Measurements from ENCODE around the gene BTG2. TPM values are rescaled to one million over a fixed set of nuclear protein-coding genes. Genes with fewer than 3 reads are reported as not detected.
A peak's percentile ranks its signal among the peaks of the same experiment; 100 is the strongest.
"Not testable (repeated sequence)": the region's sequence is repeated elsewhere in the genome, so short reads cannot be mapped to it uniquely, and the experiment has no call there.

The BTG2 gene
- total RNA-seq, 1 donor from 2014 or later: 71.4 TPM

DNA sequence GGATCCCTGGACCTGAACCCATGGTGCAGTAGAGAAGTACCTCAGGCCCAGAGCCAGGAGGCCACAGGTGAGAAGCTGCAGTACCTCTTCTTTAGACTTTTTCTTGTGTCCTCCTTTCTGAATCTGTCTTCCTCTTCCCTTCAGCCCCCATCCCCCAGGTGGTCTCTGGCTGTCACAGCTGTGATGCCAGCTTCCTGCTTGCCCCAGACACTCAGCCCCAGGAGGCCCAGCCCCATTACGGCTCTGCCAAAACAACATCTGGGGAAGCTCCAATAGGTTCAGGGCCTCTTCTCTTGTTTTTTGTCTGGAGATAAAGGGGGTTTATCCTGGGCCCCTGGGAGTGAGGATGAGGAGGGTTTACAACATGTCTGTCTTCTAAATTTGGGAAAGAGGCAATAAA lies 9.5 kb upstream of the BTG2 start:
- no peak for DNase-seq

- peak; percentile 85 for DNase-seq
Measured at GRCh38 chr1:203296460-203297073, 8.8 kb upstream of the BTG2 start.

DNA sequence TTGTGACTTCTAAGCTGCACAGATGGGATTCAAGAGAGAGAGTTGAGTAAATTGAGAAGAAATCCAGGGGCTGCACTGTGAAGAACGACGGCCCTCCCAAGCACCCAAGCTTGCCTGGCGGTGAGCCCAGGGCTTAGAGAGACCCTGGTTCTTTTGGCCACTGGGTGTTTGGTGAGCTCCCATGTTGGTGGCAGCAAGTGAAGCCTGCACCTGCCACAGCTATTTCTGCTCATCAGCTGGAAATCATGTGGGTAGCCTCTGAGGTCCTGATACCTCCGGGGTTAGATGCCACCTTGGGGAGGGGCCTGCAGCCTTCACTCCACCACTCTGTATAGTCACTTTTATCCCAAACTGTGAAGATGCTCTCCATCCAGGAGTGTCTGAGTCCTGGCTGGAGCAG lies 6.2 kb upstream of the BTG2 start:
- peak; percentile 53 for DNase-seq

DNA sequence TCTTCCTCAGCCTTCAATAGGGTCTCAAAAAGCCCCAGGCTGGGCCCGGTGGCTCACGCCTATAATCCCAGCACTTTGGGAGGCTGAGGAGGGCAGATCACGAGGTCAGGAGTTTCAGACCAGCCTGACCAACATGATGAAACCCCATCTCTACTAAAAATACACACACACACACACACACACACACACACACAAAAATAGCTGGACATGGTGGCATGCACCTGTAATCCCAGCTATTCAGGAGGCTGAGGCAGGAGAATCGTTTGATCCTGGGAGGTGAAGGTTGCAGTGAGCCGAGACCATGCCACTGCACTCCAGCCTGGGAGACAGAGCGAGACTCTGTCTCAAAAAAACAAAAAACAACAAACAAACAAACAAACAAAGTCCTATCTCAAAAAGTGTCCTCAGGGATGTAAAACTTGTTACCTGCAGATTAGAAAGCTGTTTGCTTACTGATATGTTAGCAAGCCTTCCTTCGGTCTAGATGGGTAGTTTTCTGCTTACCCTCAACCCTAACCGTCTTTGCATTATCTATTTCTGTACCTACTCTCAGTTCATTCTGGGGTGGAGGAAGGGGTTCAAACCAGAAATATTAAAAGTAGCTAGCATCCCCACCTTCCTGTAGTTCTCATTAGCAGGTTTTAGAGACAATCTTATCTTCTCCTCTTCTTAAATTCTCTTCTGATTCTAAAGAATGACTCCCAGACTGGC lies 5.4 kb upstream of the BTG2 start:
- not testable (repeated sequence) for DNase-seq

GRCh38 chr1:203300441-203301330 lies 4.6 kb upstream of the BTG2 start:
- DNase-seq: no peak

- no peak for DNase-seq
Measured at GRCh38 chr1:203301331-203301668, 4.0 kb upstream of the BTG2 start.

GRCh38 chr1:203302456-203302855 lies 2.9 kb upstream of the BTG2 start:
- DNase-seq: no peak

DNA sequence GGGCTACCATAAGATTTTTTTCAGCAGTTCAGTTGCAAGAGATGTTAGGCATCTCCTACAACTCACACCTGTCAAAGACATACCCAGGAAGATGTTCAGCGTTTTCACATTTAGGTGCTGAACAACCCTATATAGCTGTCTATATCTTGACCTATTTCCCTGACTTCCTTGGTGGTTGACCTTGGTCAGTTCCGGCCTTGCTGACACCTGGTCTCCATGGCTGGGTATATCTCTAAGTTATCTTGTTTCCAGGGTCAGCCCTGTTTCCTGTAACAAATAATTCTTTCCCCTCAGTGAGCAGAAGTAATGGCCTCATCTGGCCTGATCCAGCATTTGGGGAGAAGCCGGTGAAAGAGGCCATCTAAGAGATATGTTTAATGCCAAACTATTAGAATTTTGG lies 2.4 kb upstream of the BTG2 start:
- no peak for DNase-seq

- DNase-seq: no peak
Measured at GRCh38 chr1:203304391-203304918, 864 bp upstream of the BTG2 start.

DNA sequence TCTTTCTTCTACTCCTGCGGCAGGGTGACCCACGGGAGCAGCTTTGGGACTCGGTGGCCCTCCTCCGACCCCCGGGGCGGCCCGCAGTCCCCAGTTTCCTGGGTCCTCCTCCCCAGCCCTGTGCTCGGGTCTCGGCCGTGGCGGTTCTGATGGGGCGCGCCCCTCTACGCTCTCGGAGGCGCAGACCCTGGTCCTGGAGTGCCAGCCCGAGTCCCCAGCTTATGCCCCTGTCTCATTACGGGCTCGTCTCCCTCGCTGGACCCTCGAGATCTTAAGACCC lies 430 bp downstream of the BTG2 start:
- DNase-seq: peak; percentile 54

DNA sequence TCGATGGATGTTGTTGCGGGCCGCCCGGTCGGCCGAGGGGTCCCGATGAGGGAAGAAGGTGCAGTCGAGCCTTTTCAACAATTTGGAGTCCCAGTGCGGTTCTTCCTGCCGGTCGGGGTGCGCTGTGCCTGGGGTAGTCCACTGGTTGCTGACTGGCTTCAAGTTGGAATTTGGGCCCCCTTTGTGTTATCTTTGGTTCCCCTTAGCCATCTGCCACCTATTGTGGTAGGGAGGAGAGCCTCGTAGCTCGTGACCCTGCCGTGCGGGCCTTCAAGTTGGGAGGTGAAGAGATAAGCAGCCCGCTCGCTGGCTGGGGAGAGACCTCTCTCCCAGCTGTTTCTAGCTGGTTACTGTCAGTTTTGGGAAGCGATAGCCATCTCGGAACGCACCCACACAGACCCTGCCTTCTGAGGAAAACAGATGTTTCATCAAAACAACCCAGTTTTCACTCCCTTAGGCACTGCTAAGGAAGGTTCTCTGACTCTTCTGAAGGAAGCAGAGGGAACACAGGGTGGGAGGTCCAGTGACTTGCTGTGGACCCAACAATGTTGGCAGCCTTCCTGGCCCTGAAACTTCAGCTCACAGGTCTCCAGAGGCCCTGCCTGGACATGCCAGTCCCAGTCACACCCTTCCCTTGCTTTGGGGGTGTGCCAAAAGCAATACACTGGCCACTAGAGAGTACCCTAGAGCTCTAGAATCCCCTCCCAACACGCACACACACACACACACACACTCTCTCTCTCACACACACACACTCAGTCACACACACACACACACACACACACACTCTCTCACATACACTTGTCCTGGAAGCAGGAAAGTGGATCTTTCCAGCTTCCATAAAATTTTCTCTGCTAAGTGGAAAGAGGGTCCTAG lies 1.0 kb downstream of the BTG2 start:
- peak; percentile 93 for DNase-seq

GRCh38 chr1:203306965-203307541 lies 1.7 kb downstream of the BTG2 start:
- DNase-seq: no peak

DNA sequence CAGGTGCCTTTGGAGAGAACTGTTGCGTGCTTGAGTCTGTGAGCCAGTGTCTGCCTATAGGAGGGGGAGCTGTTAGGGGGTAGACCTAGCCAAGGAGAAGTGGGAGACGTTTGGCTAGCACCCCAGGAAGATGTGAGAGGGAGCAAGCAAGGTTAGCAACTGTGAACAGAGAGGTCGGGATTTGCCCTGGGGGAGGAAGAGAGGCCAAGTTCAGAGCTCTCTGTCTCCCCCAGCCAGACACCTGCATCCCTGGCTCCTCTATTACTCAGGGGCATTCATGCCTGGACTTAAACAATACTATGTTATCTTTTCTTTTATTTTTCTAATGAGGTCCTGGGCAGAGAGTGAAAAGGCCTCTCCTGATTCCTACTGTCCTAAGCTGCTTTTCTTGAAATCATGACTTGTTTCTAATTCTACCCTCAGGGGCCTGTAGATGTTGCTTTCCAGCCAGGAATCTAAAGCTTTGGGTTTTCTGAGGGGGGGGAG lies 2.4 kb downstream of the BTG2 start:
- no peak for DNase-seq

DNA sequence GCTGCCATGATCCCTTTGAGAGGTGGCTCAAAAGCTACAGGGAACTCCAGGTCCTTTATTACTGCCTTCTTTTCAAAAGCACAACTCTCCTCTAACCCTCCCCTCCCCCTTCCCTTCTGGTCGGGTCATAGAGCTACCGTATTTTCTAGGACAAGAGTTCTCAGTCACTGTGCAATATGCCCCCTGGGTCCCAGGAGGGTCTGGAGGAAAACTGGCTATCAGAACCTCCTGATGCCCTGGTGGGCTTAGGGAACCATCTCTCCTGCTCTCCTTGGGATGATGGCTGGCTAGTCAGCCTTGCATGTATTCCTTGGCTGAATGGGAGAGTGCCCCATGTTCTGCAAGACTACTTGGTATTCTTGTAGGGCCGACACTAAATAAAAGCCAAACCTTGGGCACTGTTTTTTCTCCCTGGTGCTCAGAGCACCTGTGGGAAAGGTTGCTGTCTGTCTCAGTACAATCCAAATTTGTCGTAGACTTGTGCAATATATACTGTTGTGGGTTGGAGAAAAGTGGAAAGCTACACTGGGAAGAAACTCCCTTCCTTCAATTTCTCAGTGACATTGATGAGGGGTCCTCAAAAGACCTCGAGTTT lies 3.1 kb downstream of the BTG2 start:
- DNase-seq: no peak

DNA sequence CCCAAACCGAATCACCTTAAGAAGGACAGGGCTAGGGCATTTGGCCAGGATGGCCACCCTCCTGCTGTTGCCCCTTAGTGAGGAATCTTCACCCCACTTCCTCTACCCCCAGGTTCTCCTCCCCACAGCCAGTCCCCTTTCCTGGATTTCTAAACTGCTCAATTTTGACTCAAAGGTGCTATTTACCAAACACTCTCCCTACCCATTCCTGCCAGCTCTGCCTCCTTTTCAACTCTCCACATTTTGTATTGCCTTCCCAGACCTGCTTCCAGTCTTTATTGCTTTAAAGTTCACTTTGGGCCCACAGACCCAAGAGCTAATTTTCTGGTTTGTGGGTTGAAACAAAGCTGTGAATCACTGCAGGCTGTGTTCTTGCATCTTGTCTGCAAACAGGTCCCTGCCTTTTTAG lies 3.6 kb downstream of the BTG2 start:
- DNase-seq: no peak

DNA sequence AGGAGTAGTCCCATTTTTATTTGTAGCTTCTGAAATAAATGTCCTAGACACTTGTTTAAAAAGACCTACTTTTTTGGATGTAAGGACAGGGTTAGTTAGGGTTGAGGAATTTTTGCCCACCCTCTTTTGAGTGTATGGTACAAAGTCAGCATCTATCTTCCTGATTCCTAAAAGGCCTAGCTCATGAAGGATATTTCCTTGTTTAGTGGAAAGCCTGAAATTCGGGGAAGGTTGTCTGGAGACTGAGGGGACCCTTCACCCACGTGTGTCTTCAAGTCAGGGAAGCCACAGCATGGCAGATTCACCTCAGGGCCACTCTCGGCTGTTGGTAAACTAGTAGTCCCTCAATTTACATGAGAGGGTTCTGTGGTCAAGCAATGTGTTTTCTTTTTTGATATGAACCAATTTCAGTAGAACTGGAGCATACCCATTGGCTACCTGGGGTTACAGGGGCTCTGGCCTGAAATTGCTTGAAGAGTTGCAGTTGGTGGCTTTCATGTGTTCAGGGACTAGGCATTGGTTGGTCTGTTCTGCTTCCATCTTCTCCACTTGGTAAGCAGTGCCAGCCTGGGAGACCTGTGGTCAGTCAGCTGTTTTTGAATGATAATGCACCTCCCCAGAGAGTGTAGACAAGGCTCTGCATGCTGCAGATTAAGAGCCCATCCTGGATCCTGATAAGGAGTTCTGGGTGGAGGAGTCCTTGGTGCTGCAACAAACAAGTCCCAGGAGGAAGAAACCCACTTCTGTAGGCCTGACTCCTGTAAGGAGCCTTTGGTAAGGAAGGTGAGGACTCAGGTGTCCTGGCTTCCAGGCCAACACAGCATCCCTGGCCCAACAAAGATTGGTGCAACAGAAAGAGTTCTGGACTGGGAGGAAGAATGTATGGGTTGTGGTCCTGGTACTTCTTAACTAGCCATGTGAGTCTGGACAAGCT lies 6.3 kb downstream of the BTG2 start:
- DNase-seq: no peak

GRCh38 chr1:203314025-203314759 lies 8.9 kb downstream of the BTG2 start:
- DNase-seq: not testable (repeated sequence)

GRCh38 chr1:203316626-203317093 lies 11.3 kb downstream of the BTG2 start:
- DNase-seq: no peak
